SK-N-MC (cell line): Measurements from ENCODE around the gene GPC5.

ENCODE experiments used
- EZH2 ChIP-seq: fragments of 200-600 bp; sonication (generic); IDR thresholded peaks from one replicate; pipeline ENCODE4 v1.6.1; 2017; ENCODE audit warnings: antibody characterized with exemption
- FOXP2 ChIP-seq: optimal IDR thresholded peaks from 2 replicates; pipeline ENCODE3; 2011; ENCODE audit warnings: mild to moderate bottlenecking, moderate library complexity; ENCODE audit not compliant: insufficient read depth; ENCODE audit errors: extremely low read length, control extremely low read depth
- POLR2AphosphoS5 ChIP-seq: IDR thresholded peaks from 2 replicates; pipeline ENCODE4 v1.6.1; 2012; ENCODE audit warnings: mild to moderate bottlenecking, low read depth, low read length, borderline replicate concordance

DNA sequence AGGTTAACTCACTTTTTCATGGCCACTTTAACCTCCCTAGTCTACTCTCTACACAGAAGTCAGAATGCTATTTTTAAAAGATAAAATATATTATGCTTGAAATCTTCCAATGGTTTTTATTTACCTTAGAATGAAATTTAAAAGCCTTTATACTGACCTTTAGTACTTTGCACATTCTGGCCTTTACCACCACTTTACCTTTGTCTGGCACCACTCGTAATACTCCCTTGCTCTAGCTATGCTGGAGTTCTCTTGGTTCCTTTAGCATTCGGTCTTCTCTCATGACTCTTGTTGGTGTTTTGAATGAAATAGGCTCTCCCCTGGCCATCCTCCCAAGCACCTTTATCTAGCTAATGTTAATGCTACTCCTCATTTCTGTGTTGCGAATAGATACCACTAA is 310.8 kb downstream of the GPC5 start:
- TF ChIP-seq POLR2AphosphoS5 (no peak), FOXP2 (no peak), EZH2 (no peak)
